BLaER1 treated with 17β-estradiol and CSF1 and Interleukin-3, amounts not matched to agents 10 nM and 100 nM (cell line): Measurements from ENCODE around the gene FKBP5.
"Not testable (repeated sequence)": the region's sequence is repeated elsewhere in the genome, so short reads cannot be mapped to it uniquely, and the experiment has no call there.

Experiments
- H3K27ac ChIP-seq, 11 experiments: shearing (Covaris generic); formaldehyde crosslinking; 2 replicates each; pipeline ENCODE4 v1.8.1; 2022
- H3K27me3 ChIP-seq, 11 experiments: shearing (Covaris generic); formaldehyde crosslinking; 2 replicates each; pipeline ENCODE4 v1.8.1; 2022
- H3K36me3 ChIP-seq, 11 experiments: shearing (Covaris generic); formaldehyde crosslinking; 2 replicates each; pipeline ENCODE4 v1.8.1; 2022
- H3K4me1 ChIP-seq, 10 experiments: shearing (Covaris generic); formaldehyde crosslinking; 2 replicates each; pipeline ENCODE4 v1.8.1; 2022
- H3K4me2 ChIP-seq, 11 experiments: shearing (Covaris generic); formaldehyde crosslinking; 2 replicates each; pipeline ENCODE4 v1.8.1; 2022
- H3K4me3 ChIP-seq, 10 experiments: shearing (Covaris generic); formaldehyde crosslinking; 2 replicates each; pipeline ENCODE4 v1.8.1; 2022
- H3K9ac ChIP-seq, 11 experiments: shearing (Covaris generic); formaldehyde crosslinking; 2 replicates each; pipeline ENCODE4 v1.8.1; 2022
- H3K9me3 ChIP-seq, 11 experiments: shearing (Covaris generic); formaldehyde crosslinking; replicated peaks in 1 of 11; 2 replicates each; pipeline ENCODE4 v1.8.1; 2022
- H4K20me1 ChIP-seq, 11 experiments: shearing (Covaris generic); formaldehyde crosslinking; 2 replicates each; pipeline ENCODE4 v1.8.1; 2022
- Cebpa-rat ChIP-seq, 11 experiments: shearing (Covaris generic); IDR thresholded peaks; 2 replicates each; pipeline ENCODE4 v1.8.1; 2022

The FKBP5 gene

GRCh38 chr6:35688605-35689322 lies at the start of gene FKBP5:
Gene FKBP5 (minus strand): TSS chr6:35688915. CDS start chr6:35642824, 46,091 bp downstream.
- H3K4me3 ChIP-seq = peak within 1 kb of the TSS; percentile 91 to 99 (median 94)
- peak within 1 kb of the TSS; percentile 80 to 90 (median 86) for H3K27ac ChIP-seq
- H3K9ac ChIP-seq = peak within 1 kb of the TSS; percentile 85 to 94 (median 91)
- peaks cover 0 to 37% (median 24%) of the 10 kb centered on the region in 11 experiments; a peak in 13 of 22 replicates for H4K20me1 ChIP-seq
- no peaks in the 10 kb centered on the region for H3K27me3 ChIP-seq
- peak within 1 kb of the TSS; percentile 82 to 96 (median 93) for H3K4me2 ChIP-seq
- peaks cover 0 to 7% (median 0%) of the 10 kb centered on the region in 11 experiments; a peak in 7 of 22 replicates for H3K9me3 ChIP-seq
- peaks cover 12 to 29% (median 22%) of the 10 kb centered on the region in 10 experiments for H3K4me1 ChIP-seq
- no peak for TF ChIP-seq Cebpa-rat (IDR thresholded peaks at IDR 0.05)
- H3K36me3 ChIP-seq = peaks cover 0 to 7% (median 5%) of the 10 kb centered on the region in 11 experiments; a peak in 10 of 22 replicates

DNA sequence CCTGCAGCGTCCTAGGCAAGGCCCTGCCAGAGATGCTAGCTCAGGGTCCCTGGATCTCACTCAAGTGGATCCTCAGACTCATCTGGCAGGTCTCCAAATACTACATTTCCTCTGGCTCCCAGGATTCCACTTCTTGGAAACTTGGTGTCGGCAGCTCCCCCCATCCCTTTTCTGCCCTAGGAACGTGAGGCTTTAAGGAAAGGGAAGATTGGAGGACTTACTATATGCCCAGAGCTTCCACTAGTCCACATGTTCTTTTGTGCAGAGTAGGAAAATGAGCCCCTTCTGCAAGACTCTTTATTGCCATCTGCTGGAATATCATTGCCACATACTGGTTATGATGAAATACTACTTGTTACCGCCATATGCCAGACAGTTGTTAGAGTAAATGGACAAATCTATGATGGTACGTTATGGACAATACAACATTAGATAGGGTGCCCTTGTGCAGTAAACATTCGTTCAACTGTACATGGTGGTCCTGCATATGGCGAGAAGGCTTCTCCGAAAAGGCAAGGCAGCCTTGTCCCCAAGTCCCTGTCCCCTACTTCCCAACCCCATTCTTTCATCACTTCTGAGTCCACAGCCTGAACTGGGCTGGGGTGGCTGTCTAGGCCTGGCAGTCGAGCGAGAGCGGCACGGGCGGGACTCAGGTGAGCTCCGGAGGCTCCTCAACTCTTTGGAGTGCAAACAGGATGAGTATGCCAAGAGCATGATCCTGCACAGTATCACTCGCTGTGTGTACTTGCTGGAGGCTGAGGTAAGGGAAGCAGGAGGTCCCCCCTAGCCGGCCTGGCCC lies 48.9 kb upstream of the FKBP5 start:
- TF ChIP-seq Cebpa-rat (IDR thresholded peaks at IDR 0.05) = peak in 7 of 11 experiments; percentile 10 to 86 (median 59); a peak in 12 of 22 replicates
- H3K27ac ChIP-seq = peak overlapping the region in 8 of 11 experiments; percentile 17 to 55 (median 34); a peak in 9 of 22 replicates
- H3K9ac ChIP-seq = peak overlapping the region in 6 of 11 experiments; percentile 28 to 63 (median 48); a peak in 8 of 22 replicates

GRCh38 chr6:35736982-35737412 lies 48.3 kb upstream of the FKBP5 start, which contains the start of gene ARMC12:
Gene ARMC12 (plus strand): TSS chr6:35737032. CDS start chr6:35737109, 77 bp downstream.
- H3K4me2 ChIP-seq = peak within 1 kb of the TSS in 10 of 11 experiments; percentile 0 to 82 (median 61); a peak in 18 of 22 replicates
- H3K9ac ChIP-seq = peak within 1 kb of the TSS in 7 of 11 experiments; percentile 10 to 63 (median 43); a peak in 9 of 22 replicates

More for the DNA sequence above, 48.9 kb upstream of the FKBP5 start:
- Histone ChIP-seq H3K4me3 (no peak overlapping the region), H3K9me3 (no peaks in the 10 kb centered on the region), H4K20me1 (no peaks in the 10 kb centered on the region; a peak in 1 of 22 replicates), H3K36me3 (no peaks in the 10 kb centered on the region), H3K27me3 (no peaks in the 10 kb centered on the region), H3K4me1 (peaks cover 24 to 53% (median 45%) of the 10 kb centered on the region in 10 experiments), H3K4me2 (peak overlapping the region in 10 of 11 experiments; percentile 0 to 82 (median 61); a peak in 18 of 22 replicates)

DNA sequence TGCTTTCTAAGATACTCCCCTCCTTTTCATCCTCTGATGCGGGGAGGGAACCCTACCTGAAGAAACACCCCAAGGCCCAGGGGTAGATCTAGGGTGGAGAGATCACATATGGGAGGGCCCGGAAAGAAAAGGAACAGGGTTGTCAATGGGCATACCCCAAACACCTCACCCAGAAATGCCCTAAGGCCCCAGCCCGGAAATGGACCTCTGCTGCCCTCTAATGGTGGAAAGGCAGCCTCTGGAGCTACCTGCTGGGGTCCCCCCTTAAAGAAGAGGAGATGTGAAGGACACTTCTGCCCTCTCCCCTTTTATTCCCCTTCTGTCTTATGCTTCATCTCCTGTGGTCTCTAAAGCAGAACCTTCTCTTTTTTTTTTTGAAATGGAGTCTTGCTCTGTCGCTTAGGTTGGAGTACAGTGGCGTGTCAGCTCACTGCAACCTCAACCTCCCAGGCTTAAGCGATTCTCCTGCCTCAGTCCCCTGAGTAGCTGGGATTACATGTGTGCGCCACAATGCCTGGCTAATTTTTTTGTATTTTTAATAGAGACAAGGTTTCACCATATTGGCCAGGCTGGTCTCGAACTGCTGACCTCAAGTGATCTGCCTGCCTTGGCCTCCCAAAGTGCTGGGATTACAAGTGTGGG lies 47.7 kb upstream of the FKBP5 start:
- Histone ChIP-seq H3K9ac (peak overlapping the region in 4 of 11 experiments; percentile 43 to 63 (median 55); a peak in 5 of 22 replicates), H3K27me3 (no peaks in the 10 kb centered on the region), H3K4me3 (no peak overlapping the region), H3K27ac (peak overlapping the region in 3 of 11 experiments; percentile 26 to 42 (median 39); a peak in 3 of 22 replicates), H3K36me3 (no peaks in the 10 kb centered on the region), H3K9me3 (no peaks in the 10 kb centered on the region), H4K20me1 (no peaks in the 10 kb centered on the region; a peak in 1 of 22 replicates), H3K4me2 (peak overlapping the region in 8 of 11 experiments; percentile 47 to 82 (median 63); a peak in 16 of 22 replicates), H3K4me1 (peaks cover 28 to 58% (median 51%) of the 10 kb centered on the region in 10 experiments)
- TF ChIP-seq Cebpa-rat (IDR thresholded peaks at IDR 0.05) = no peak

More at GRCh38 chr6:35736982-35737412, 48.3 kb upstream of the FKBP5 start, which contains the start of gene ARMC12:
- H3K36me3 ChIP-seq = no peaks in the 10 kb centered on the region
- H3K4me3 ChIP-seq = no peak within 1 kb of the TSS
- no peaks in the 10 kb centered on the region; a peak in 1 of 22 replicates for H4K20me1 ChIP-seq
- peaks cover 28 to 58% (median 51%) of the 10 kb centered on the region in 10 experiments for H3K4me1 ChIP-seq
- peak within 1 kb of the TSS in 8 of 11 experiments; percentile 17 to 55 (median 34); a peak in 9 of 22 replicates for H3K27ac ChIP-seq
- TF ChIP-seq Cebpa-rat (IDR thresholded peaks at IDR 0.05) = no peak
- no peaks in the 10 kb centered on the region for H3K9me3 ChIP-seq
- H3K27me3 ChIP-seq = no peaks in the 10 kb centered on the region

DNA sequence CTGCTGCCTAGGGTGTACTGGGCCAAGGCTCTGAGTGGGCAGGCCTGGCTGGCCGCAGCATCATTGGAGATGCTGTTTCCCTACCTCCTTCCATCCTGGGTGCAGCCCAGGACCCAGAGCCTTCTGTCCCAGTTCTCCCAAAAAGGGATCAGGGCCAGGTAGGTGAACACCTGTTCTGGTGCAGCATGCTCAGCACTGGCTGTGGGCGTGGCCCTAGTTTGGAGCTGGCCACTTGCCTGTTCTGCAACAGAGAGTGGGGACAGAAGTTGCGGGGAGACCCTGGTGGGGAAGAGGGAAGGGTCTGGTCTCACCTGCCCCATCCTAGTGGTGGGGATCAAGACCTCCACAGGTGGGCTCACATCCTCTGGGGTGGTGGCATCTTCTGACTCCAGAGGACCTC lies 46.7 kb upstream of the FKBP5 start:
- peaks cover 34 to 65% (median 58%) of the 10 kb centered on the region in 10 experiments for H3K4me1 ChIP-seq

DNA sequence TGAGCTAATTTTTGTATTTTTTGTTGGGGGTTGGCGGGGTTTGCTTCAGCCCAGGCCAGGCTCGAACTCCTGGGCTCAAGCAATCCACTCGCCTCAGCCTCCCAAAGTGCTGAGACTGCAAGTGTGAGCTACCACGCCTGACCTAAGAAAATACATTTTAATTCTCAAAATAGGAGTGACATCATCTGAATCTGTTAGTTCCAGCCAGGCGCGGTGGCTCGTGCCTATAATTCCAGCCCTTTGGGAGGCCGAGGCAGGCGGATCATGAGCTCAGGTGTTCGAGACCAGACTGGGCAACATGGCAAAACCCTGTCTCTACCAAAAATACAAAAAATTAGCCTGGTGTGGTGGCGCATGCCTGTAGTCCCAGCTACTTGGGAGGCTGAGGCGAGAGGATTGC lies 45.6 kb upstream of the FKBP5 start:
- Histone ChIP-seq H3K4me2 (peak overlapping the region in 5 of 11 experiments; percentile 91 to 100 (median 99); a peak in 7 of 22 replicates), H3K4me1 (peaks cover 37 to 76% (median 68%) of the 10 kb centered on the region in 10 experiments)
- not testable (repeated sequence) for H3K27ac ChIP-seq

More for the DNA sequence above, 46.7 kb upstream of the FKBP5 start:
- no peak overlapping the region for H3K4me3 ChIP-seq
- no peak for TF ChIP-seq Cebpa-rat (IDR thresholded peaks at IDR 0.05)
- H3K27me3 ChIP-seq = no peaks in the 10 kb centered on the region
- H3K9me3 ChIP-seq = no peaks in the 10 kb centered on the region
- H3K36me3 ChIP-seq = no peaks in the 10 kb centered on the region
- H3K4me2 ChIP-seq = peak overlapping the region in 9 of 11 experiments; percentile 5 to 82 (median 55); a peak in 14 of 22 replicates
- peak overlapping the region in 4 of 11 experiments; percentile 6 to 53 (median 10); a peak in 3 of 22 replicates for H3K9ac ChIP-seq
- H3K27ac ChIP-seq = no peak overlapping the region
- H4K20me1 ChIP-seq = no peaks in the 10 kb centered on the region; a peak in 1 of 22 replicates

DNA sequence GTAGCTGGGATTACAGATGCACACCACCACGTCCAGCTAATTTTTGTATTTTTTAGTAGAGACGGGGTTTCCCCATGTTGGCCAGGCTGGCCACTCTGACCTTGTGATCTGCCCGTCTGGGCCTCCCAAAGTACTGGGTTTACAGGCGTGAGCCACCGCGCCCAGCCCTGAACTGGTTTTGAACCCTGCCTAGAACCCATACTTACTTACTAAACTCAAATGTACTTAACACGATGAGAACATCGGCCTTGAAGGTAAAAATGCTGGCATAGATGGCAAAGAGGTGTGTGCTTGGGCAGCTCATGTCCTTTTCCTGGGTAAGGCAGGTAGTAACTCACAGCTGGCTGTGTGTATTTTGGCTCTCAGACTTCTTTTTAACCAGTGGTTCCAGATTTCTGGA lies 44.9 kb upstream of the FKBP5 start:
- Histone ChIP-seq H3K4me3 (no peak overlapping the region), H3K4me1 (peaks cover 44 to 83% (median 75%) of the 10 kb centered on the region in 10 experiments), H3K27ac (peak overlapping the region in 3 of 11 experiments; percentile 94 to 97 (median 96); a peak in 3 of 22 replicates), H3K36me3 (no peaks in the 10 kb centered on the region), H4K20me1 (no peaks in the 10 kb centered on the region; a peak in 1 of 22 replicates), H3K9me3 (no peaks in the 10 kb centered on the region), H3K4me2 (peak overlapping the region in 10 of 11 experiments; percentile 82 to 100 (median 92); a peak in 20 of 22 replicates), H3K9ac (peak overlapping the region in 2 of 11 experiments; percentile 6 to 21; a peak in 2 of 22 replicates), H3K27me3 (no peaks in the 10 kb centered on the region)
- TF ChIP-seq Cebpa-rat (IDR thresholded peaks at IDR 0.05) = no peak

More for the DNA sequence above, 45.6 kb upstream of the FKBP5 start:
- not testable (repeated sequence) for H3K4me3 ChIP-seq, H4K20me1 ChIP-seq, H3K9me3 ChIP-seq, H3K27me3 ChIP-seq, H3K36me3 ChIP-seq
- peak overlapping the region in 2 of 11 experiments; percentile 6 to 21; a peak in 2 of 22 replicates for H3K9ac ChIP-seq
